ENCODE data around the gene TRAF2.
"Not testable (repeated sequence)": the region's sequence is repeated elsewhere in the genome, so short reads cannot be mapped to it uniquely, and the experiment has no call there.

TRAF2 gene

DNA sequence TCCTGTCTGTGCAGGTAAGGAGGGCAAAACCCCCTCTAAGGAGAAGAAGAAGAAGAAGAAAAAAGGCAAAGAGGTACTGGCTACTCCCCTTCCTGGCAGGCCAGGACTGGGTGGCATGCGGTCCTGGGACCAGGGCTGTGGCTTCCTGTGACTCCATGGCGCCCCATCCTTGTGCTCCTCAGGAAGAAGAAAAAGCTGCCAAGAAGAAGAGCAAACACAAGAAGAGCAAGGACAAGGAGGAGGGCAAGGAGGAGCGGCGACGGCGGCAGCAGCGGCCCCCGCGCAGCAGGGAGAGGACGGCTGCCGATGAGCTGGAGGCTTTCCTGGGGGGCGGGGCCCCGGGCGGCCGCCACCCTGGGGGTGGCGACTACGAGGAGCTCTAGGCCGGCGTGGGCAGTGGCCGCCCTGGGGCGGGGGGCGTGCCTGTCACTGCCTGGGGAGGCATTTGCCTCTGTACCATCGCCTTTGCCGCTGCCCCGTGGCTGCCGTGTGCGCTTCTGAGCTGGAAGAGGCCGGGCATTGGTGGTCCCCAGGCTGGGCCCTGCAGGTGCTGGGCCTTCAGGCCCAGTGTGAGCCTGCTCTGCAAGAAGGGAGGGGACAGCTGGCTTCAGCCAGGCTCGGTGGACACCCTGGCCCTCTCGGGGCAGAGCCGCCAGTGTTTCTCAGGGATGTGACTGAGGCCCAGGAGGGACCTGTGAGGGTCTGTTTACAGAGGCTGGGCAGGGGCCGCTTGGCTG lies 46.0 kb upstream of the TRAF2 start:
- Histone ChIP-seq H3K4me1 (ENCODE audit: control extremely low read depth in 1 of 4, control insufficient read depth in 4 of 4, insufficient read depth in 4 of 4, low read length in 3 of 4) (peaks cover 0 to 31% (median 27%) of the 10 kb centered on the region in 4 experiments), H3K36me3 (ENCODE audit: control insufficient read depth in 4 of 4, insufficient read depth in 4 of 4, low read length in 3 of 4) (peaks cover 0 to 33% (median 17%) of the 10 kb centered on the region in 4 experiments), H3K27me3 (replicated peaks in 2 of 5; ENCODE audit: control insufficient read depth in 4 of 5, insufficient read depth in 5 of 5, low read length in 4 of 5) (peaks cover 0 to 19% (median 2%) of the 10 kb centered on the region in 5 experiments), H3K4me3 (ENCODE audit: control insufficient read depth in 1 of 7, extremely low read depth in 1 of 7, insufficient read depth in 4 of 7, low read depth in 2 of 7, low read length in 6 of 7) (no peak overlapping the region), H3K27ac (ENCODE audit: insufficient read depth in 1 of 2, low read depth in 1 of 2, low read length in 2 of 2, poor library complexity in 1 of 2, severe bottlenecking in 2 of 2) (no peak overlapping the region), H3K9me3 (ENCODE audit: control extremely low read depth in 1 of 5, control insufficient read depth in 4 of 5, insufficient read depth in 2 of 5, low read depth in 1 of 5, low read length in 4 of 5) (no peaks in the 10 kb centered on the region)
- POLR2A ChIA-PET, result interaction anchor here (1.0 kb wide), 1 partner anchor 18 kb away, joined by 3 read pairs; no protein-coding TSS in a partner anchor
- CTCF ChIA-PET, result interaction anchor here (0.6 to 1.7 kb wide), 4 partner anchors 33 to 87 kb away, joined by 3 read pairs; partner anchors contain the start of gene RABL6
- no peak for DNase-seq
- 93% methylated on average over 31 of the region's 32 CpGs for WGBS (ENCODE audit: insufficient coverage)

DNA sequence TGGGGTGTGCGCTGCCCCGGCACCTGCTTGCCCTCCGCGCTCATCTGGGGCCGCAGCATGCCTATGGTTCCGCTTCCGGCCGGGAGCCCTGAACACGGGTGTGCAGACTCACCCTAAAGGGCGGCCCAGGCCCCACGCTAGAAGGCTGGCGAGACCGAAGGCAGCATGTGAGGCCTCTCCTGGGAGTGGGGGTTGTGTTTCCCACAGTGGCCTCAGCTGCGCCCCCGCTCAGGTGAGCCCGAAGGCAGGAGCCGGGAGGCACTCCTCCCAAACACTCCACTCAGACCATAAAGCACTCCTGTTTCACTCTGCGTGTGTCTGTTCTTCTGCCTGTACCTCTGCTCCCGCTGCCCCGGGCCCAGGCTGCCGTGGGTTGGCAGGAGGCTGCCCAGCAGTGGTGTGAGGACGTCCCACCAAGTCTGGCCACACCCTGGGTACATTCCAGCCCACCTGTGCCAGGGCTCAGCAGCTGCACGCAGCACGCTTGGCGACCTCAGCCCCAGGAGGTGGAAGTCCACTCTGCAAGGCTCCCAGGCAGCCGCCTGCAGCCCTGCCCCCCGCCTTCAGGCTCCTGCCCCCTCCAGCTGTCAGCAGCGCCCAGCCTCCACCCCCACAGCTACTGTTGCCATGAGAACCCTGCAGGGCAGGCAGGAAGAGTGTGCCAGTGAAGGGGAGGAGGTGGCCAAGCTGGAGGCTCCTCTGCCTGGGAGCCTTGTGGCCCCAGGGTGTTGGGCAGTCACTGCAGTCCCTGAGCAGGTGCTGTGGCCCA lies 45.3 kb upstream of the TRAF2 start:
- peaks cover 0 to 31% (median 29%) of the 10 kb centered on the region in 4 experiments for H3K4me1 ChIP-seq (ENCODE audit: control extremely low read depth in 1 of 4, control insufficient read depth in 4 of 4, insufficient read depth in 4 of 4, low read length in 3 of 4)
- ChIA-PET POLR2A (interaction anchor here (1.0 kb wide), 1 partner anchor 19 kb away, joined by 3 read pairs; no protein-coding TSS in a partner anchor), CTCF (interaction anchor here (1.0 to 2.9 kb wide), 8 partner anchors 22 to 191 kb away, joined by 3 to 22 read pairs (median 4); partner anchors contain the start of genes FUT7 and RABL6)
- DNase-seq, result peak in 2 of 3 donors; percentile 14 to 20
- H3K9me3 ChIP-seq (ENCODE audit: control extremely low read depth in 1 of 5, control insufficient read depth in 4 of 5, insufficient read depth in 2 of 5, low read depth in 1 of 5, low read length in 4 of 5), result no peaks in the 10 kb centered on the region
- peaks cover 0 to 26% (median 12%) of the 10 kb centered on the region in 4 experiments for H3K36me3 ChIP-seq (ENCODE audit: control insufficient read depth in 4 of 4, insufficient read depth in 4 of 4, low read length in 3 of 4)
- no peak overlapping the region for H3K4me3 ChIP-seq (ENCODE audit: control insufficient read depth in 1 of 7, extremely low read depth in 1 of 7, insufficient read depth in 4 of 7, low read depth in 2 of 7, low read length in 6 of 7)
- 82% methylated on average over 12 of the region's 28 CpGs for WGBS (ENCODE audit: insufficient coverage)
- no peak overlapping the region for H3K27ac ChIP-seq (ENCODE audit: insufficient read depth in 1 of 2, low read depth in 1 of 2, low read length in 2 of 2, poor library complexity in 1 of 2, severe bottlenecking in 2 of 2)
- H3K27me3 ChIP-seq (replicated peaks in 2 of 5; ENCODE audit: control insufficient read depth in 4 of 5, insufficient read depth in 5 of 5, low read length in 4 of 5), result peaks cover 0 to 26% (median 2%) of the 10 kb centered on the region in 5 experiments

DNA sequence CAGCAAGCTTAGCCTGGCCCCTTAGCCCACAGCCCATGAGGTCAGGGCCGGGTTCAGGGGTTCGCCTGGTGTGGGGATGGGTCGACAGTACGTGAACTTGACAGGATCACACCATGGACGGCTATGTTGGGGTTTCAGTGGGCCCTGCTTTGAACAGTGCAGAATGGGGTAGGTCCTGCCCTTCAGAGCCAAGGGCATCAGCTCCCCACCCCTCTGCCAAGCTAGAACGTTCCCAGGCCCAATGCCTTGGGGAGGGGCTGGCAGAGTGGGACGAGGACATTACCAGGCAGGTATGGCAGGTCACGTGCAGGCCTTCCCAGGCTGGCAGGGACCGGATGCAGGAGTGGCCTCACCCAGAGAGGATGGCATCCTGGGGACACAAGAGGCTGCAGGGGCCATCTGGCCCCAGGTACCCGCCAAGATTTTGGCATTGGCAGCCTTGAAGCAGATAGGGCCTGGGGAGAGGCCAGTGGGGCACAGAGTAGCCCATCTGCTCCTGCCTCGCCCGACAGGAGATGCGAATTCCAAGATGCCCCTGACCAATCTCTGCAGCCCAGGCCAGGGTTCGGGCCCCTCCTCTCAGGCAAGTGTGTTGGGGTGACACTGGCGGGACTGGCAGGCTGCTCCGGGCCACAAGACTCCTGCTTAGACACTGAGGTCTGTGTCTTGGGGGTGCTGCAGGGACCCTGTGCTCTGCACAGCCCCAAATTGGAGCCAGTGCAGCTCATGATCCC lies 44.5 kb upstream of the TRAF2 start:
- WGBS (ENCODE audit: insufficient coverage), result 64% methylated on average over 9 of the region's 16 CpGs
- H3K9me3 ChIP-seq (ENCODE audit: control extremely low read depth in 1 of 5, control insufficient read depth in 4 of 5, insufficient read depth in 2 of 5, low read depth in 1 of 5, low read length in 4 of 5); H3K27ac ChIP-seq (ENCODE audit: insufficient read depth in 1 of 2, low read depth in 1 of 2, low read length in 2 of 2, poor library complexity in 1 of 2, severe bottlenecking in 2 of 2); DNase-seq: not testable (repeated sequence)
- POLR2A ChIA-PET, result interaction anchor here (1.0 kb wide), 1 partner anchor 19 kb away, joined by 3 read pairs; no protein-coding TSS in a partner anchor
- CTCF ChIA-PET, result interaction anchor here (0.9 to 2.9 kb wide), 19 partner anchors 9 to 191 kb away, joined by 3 to 22 read pairs (median 5); partner anchors contain the start of genes FUT7 and RABL6
- Histone ChIP-seq H3K4me1 (ENCODE audit: control extremely low read depth in 1 of 4, control insufficient read depth in 4 of 4, insufficient read depth in 4 of 4, low read length in 3 of 4) (peaks cover 0 to 37% (median 35%) of the 10 kb centered on the region in 4 experiments), H3K27me3 (replicated peaks in 2 of 5; ENCODE audit: control insufficient read depth in 4 of 5, insufficient read depth in 5 of 5, low read length in 4 of 5) (peaks cover 0 to 34% (median 3%) of the 10 kb centered on the region in 5 experiments), H3K4me3 (ENCODE audit: control insufficient read depth in 1 of 7, extremely low read depth in 1 of 7, insufficient read depth in 4 of 7, low read depth in 2 of 7, low read length in 6 of 7) (peak overlapping the region in 2 of 7 experiments; percentile 46 to 58), H3K36me3 (ENCODE audit: control insufficient read depth in 4 of 4, insufficient read depth in 4 of 4, low read length in 3 of 4) (peaks cover 0 to 19% (median 9%) of the 10 kb centered on the region in 4 experiments)

DNA sequence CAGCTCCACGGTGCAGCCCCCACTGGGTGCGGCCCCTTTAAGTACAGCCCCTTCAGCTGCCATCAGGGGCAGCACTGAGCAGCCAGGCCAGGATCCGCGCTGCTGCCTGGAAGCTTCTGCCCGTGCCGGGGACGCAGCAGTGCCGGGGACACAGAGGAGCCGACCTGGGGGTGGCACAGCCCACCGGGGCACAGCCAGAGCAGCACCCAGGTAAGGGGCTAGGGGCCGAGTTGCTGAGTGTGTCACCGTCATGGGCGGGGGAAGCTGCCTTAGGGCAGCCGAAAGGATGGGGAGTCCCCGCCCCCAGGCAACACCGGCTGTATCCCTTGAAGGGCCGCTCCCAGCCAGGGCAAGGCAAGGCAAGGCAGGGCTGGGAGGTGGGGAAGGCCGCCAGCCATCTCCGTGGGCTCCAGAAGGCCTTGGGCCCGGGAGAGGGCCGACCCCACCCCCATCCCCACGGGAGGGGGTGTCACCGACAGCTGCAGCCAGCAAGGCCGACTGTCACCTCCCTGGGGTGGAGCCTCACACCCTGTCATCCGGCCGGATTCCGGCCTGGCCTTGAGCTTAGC lies 43.9 kb upstream of the TRAF2 start, which contains the start of gene AJM1:
Gene AJM1 (plus strand): TSS at position 99 of the 569 bp plus-strand sequence. CDS start 1,937 bp downstream, outside the sequence.
- Histone ChIP-seq H3K36me3 (ENCODE audit: control insufficient read depth in 4 of 4, insufficient read depth in 4 of 4, low read length in 3 of 4) (peaks cover 0 to 19% (median 9%) of the 10 kb centered on the region in 4 experiments), H3K4me3 (ENCODE audit: control insufficient read depth in 1 of 7, extremely low read depth in 1 of 7, insufficient read depth in 4 of 7, low read depth in 2 of 7, low read length in 6 of 7) (peak within 1 kb of the TSS; percentile 11 to 74 (median 50)), H3K4me1 (ENCODE audit: control extremely low read depth in 1 of 4, control insufficient read depth in 4 of 4, insufficient read depth in 4 of 4, low read length in 3 of 4) (peaks cover 0 to 42% (median 40%) of the 10 kb centered on the region in 4 experiments), H3K27me3 (replicated peaks in 2 of 5; ENCODE audit: control insufficient read depth in 4 of 5, insufficient read depth in 5 of 5, low read length in 4 of 5) (peaks cover 0 to 40% (median 6%) of the 10 kb centered on the region in 5 experiments)
- under 1% methylated on average over 11 of the region's 27 CpGs for WGBS (ENCODE audit: insufficient coverage)
- H3K9me3 ChIP-seq (ENCODE audit: control extremely low read depth in 1 of 5, control insufficient read depth in 4 of 5, insufficient read depth in 2 of 5, low read depth in 1 of 5, low read length in 4 of 5); H3K27ac ChIP-seq (ENCODE audit: insufficient read depth in 1 of 2, low read depth in 1 of 2, low read length in 2 of 2, poor library complexity in 1 of 2, severe bottlenecking in 2 of 2): not testable (repeated sequence)
- peak; percentile 73 to 88 (median 84) for DNase-seq
- ChIA-PET CTCF (interaction anchor here (0.8 to 2.9 kb wide), 24 partner anchors 9 to 190 kb away, joined by 3 to 22 read pairs (median 4); partner anchors contain the start of genes FUT7 and RABL6), POLR2A (interaction anchor here (0.6 kb wide), 1 partner anchor 156 kb away, joined by 3 read pairs; no protein-coding TSS in a partner anchor)

DNA sequence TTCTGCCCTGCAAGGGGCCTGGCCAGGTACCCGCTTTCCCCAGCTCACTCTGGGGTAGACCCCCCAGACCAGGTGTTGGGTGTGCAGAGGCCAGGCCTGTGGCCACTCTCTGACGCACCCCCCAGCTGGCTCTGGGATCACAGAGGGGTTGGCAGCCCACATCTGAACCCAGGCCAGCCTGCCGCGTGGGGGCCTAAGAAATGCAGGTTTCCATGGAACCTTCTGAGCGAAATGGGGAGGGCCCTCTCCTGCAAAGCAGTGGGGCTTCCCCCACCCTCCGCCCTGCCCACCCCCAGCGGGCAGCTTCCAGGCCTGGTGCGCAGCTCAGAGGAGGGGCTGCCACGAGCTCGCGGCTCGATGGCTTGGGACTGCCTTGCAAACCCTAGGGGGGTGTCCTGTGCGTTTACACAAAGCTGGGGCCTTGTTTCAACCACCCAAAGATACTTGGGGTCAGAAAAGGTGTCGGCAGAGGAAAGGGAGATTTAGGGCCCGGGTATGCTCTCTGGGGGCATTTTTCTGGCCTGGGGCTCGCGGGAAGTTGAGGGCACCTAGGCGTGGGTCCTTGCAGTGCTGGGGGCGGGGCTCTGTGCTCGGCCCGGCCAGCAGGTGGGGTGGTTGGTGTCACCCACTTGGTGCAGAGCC lies 43.0 kb upstream of the TRAF2 start:
- not testable (repeated sequence) for H3K27ac ChIP-seq (ENCODE audit: insufficient read depth in 1 of 2, low read depth in 1 of 2, low read length in 2 of 2, poor library complexity in 1 of 2, severe bottlenecking in 2 of 2); H3K9me3 ChIP-seq (ENCODE audit: control extremely low read depth in 1 of 5, control insufficient read depth in 4 of 5, insufficient read depth in 2 of 5, low read depth in 1 of 5, low read length in 4 of 5); DNase-seq; H3K4me3 ChIP-seq (ENCODE audit: control insufficient read depth in 1 of 7, extremely low read depth in 1 of 7, insufficient read depth in 4 of 7, low read depth in 2 of 7, low read length in 6 of 7)
- Histone ChIP-seq H3K27me3 (replicated peaks in 2 of 5; ENCODE audit: control insufficient read depth in 4 of 5, insufficient read depth in 5 of 5, low read length in 4 of 5) (peaks cover 0 to 49% (median 10%) of the 10 kb centered on the region in 5 experiments), H3K4me1 (ENCODE audit: control extremely low read depth in 1 of 4, control insufficient read depth in 4 of 4, insufficient read depth in 4 of 4, low read length in 3 of 4) (peaks cover 0 to 50% (median 48%) of the 10 kb centered on the region in 4 experiments), H3K36me3 (ENCODE audit: control insufficient read depth in 4 of 4, insufficient read depth in 4 of 4, low read length in 3 of 4) (peaks cover 0 to 19% (median 7%) of the 10 kb centered on the region in 4 experiments)
- ChIA-PET POLR2A (interaction anchor here (0.6 kb wide), 1 partner anchor 156 kb away, joined by 3 read pairs; no protein-coding TSS in a partner anchor), CTCF (interaction anchor here (0.8 to 2.9 kb wide), 19 partner anchors 10 to 186 kb away, joined by 3 to 22 read pairs (median 4); partner anchors contain the start of gene RABL6)
- WGBS (ENCODE audit: insufficient coverage), result 24% methylated on average over 14 of the region's 21 CpGs
